ENCODE results near the gene CTR9. TPM values are rescaled to one million over a fixed set of nuclear protein-coding genes. Genes with fewer than 3 reads are reported as not detected.
"Not testable (repeated sequence)": the region's sequence is repeated elsewhere in the genome, so short reads cannot be mapped to it uniquely, and the experiment has no call there.

The CTR9 gene
- total RNA-seq, 1 donor from 2014 or later: 38.6 TPM

DNA sequence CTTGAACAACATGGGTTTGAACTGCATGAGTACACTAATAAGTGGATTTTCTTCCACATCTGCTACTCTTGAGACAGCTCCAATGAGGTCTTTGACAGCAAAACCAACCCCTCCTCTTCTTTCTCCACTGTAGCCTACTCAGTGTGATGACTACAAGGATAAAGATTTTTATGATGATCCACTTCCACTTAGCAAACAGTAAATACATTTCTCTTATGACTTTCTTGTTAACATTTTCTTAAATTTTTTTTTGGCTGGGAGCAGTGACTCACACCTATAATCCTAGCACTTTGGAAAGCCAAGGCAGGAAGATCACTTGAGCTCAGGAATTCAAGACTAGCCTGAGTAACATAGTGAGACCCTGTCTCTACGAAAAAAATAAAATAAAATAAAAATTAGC is 67.5 kb downstream of the CTR9 start:
- Mint-ChIP-seq H3K27me3 (peaks cover 12% of the 10 kb centered on the region), H3K4me3 (ENCODE audit: low read depth) (no peak overlapping the region), H3K36me3 (ENCODE audit: insufficient read depth) (no peaks in the 10 kb centered on the region), H3K9me3 (ENCODE audit: low read depth) (no peaks in the 10 kb centered on the region), H3K4me1 (ENCODE audit: low read depth) (peaks cover 10% of the 10 kb centered on the region), H3K27ac (no peak overlapping the region)
- DNase-seq (ENCODE audit: low spot score, unreplicated experiment): no peak
- no peak for TF ChIP-seq CTCF (IDR thresholded peaks at IDR 0.05; ENCODE audit: unreplicated experiment)

DNA sequence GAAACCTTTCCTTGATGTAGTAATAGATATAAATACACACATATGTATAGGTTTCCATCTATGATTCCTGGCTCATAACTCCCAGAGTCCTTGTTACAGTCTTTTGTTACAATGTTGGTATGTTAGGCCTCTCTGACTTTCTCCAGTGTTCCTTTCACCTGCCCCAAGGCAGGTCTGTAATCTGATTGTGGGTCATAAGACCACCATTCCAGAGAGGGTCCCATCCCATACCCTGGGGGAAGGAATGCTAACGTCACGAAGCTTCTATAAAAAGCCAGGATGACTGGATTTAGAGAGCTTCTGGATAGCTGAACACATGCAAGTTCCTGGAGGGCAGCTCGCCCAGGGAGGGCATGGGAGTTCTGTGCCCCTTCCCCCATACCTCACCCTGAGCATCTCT is 71.4 kb downstream of the CTR9 start:
- not testable (repeated sequence) for H3K36me3 Mint-ChIP-seq (ENCODE audit: insufficient read depth); DNase-seq (ENCODE audit: low spot score, unreplicated experiment); H3K27me3 Mint-ChIP-seq; H3K9me3 Mint-ChIP-seq (ENCODE audit: low read depth); H3K4me1 Mint-ChIP-seq (ENCODE audit: low read depth); H3K27ac Mint-ChIP-seq; H3K4me3 Mint-ChIP-seq (ENCODE audit: low read depth)

DNA sequence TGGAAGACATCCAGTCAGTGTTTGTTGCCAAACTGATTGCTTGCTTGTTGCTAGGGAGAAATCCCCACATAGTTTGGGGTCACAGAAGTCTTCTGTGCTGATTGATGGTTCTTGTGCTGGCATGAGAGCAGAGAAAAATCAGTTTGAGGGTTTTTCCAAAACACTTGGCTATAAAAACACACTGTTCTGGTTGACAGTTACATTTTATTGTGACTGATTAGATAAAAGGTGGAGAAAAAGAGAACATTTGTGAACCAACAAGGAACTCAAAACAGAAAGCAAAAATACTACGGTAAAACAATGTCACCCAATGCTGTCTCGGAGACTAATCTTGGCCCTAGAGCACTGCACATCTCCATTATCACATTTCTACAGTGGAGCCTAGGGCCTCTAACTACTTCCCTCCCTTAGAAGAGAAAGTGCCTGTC is 72.1 kb downstream of the CTR9 start:
- peaks cover 10% of the 10 kb centered on the region for H3K4me1 Mint-ChIP-seq (ENCODE audit: low read depth)
- TF ChIP-seq CTCF (IDR thresholded peaks at IDR 0.05; ENCODE audit: unreplicated experiment): no peak
- no peak overlapping the region for H3K27ac Mint-ChIP-seq
- no peaks in the 10 kb centered on the region for H3K9me3 Mint-ChIP-seq (ENCODE audit: low read depth)
- DNase-seq (ENCODE audit: low spot score, unreplicated experiment): no peak
- H3K36me3 Mint-ChIP-seq (ENCODE audit: insufficient read depth): no peaks in the 10 kb centered on the region
- H3K27me3 Mint-ChIP-seq: no peaks in the 10 kb centered on the region
- H3K4me3 Mint-ChIP-seq (ENCODE audit: low read depth): no peak overlapping the region

- H3K4me3 Mint-ChIP-seq (ENCODE audit: low read depth): no peak overlapping the region
- no peaks in the 10 kb centered on the region for H3K27me3 Mint-ChIP-seq
- DNase-seq (ENCODE audit: low spot score, unreplicated experiment): no peak
- H3K27ac Mint-ChIP-seq: no peak overlapping the region
- H3K36me3 Mint-ChIP-seq (ENCODE audit: insufficient read depth): no peaks in the 10 kb centered on the region
- no peak for TF ChIP-seq CTCF (IDR thresholded peaks at IDR 0.05; ENCODE audit: unreplicated experiment)
- H3K4me1 Mint-ChIP-seq (ENCODE audit: low read depth): peaks cover 10% of the 10 kb centered on the region
- H3K9me3 Mint-ChIP-seq (ENCODE audit: low read depth): no peaks in the 10 kb centered on the region
Measured at GRCh38 chr11:10824888-10825287, 73.8 kb downstream of the CTR9 start.

GRCh38 chr11:10828402-10828801 is 77.4 kb downstream of the CTR9 start:
- peaks cover 3% of the 10 kb centered on the region for H3K27me3 Mint-ChIP-seq
- no peak overlapping the region for H3K4me3 Mint-ChIP-seq (ENCODE audit: low read depth)
- no peaks in the 10 kb centered on the region for H3K4me1 Mint-ChIP-seq (ENCODE audit: low read depth)
- H3K36me3 Mint-ChIP-seq (ENCODE audit: insufficient read depth): no peaks in the 10 kb centered on the region
- DNase-seq (ENCODE audit: low spot score, unreplicated experiment): no peak
- no peak for TF ChIP-seq CTCF (IDR thresholded peaks at IDR 0.05; ENCODE audit: unreplicated experiment)
- H3K9me3 Mint-ChIP-seq (ENCODE audit: low read depth): no peaks in the 10 kb centered on the region
- H3K27ac Mint-ChIP-seq: no peak overlapping the region

DNA sequence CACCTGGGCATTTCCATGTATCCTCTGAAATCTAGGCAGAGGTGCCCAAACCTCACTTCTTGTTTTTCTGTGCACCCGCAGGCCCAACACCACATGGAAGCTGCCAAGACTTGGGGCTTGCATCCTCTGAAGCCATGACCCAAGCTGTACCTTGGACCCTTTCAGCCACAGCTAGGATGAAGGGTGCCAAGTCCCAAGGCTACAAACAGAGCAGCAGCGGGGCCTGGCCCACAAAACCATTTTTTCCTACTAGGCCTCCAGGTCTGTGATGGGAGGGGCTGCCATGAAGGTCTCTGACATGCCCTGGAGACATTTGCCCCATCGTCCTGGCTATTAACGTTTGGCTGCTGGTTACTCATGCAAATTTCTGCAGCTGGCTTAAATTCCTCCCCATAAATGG is 78.1 kb downstream of the CTR9 start:
- peaks cover 3% of the 10 kb centered on the region for H3K27me3 Mint-ChIP-seq

More for the DNA sequence above, 78.1 kb downstream of the CTR9 start:
- no peak for DNase-seq (ENCODE audit: low spot score, unreplicated experiment)
- Mint-ChIP-seq H3K27ac (no peak overlapping the region), H3K9me3 (ENCODE audit: low read depth) (no peaks in the 10 kb centered on the region), H3K36me3 (ENCODE audit: insufficient read depth) (no peaks in the 10 kb centered on the region), H3K4me3 (ENCODE audit: low read depth) (no peak overlapping the region), H3K4me1 (ENCODE audit: low read depth) (no peaks in the 10 kb centered on the region)
- TF ChIP-seq CTCF (IDR thresholded peaks at IDR 0.05; ENCODE audit: unreplicated experiment): no peak

Other genes with a start within 250 kb of the CTR9 start
- 32.0 and 35.1 TPM in 2 replicates for gene RNF141, start 210.1 kb upstream of the CTR9 start, total RNA-seq
- gene LYVE1, start 182.6 kb upstream of the CTR9 start, total RNA-seq: not detected in 2 replicates
- 5.4 and 6.3 TPM in 2 replicates for gene IRAG1, start 57.5 kb upstream of the CTR9 start, total RNA-seq
- gene EIF4G2, start 57.7 kb downstream of the CTR9 start, total RNA-seq: 1,076 and 1,126 TPM in 2 replicates
- 88.5 and 95.0 TPM in 2 replicates for gene ZBED5, start 106.8 kb downstream of the CTR9 start, total RNA-seq

Measured in progenitor cell of endocrine pancreas (in vitro differentiated cells).